ENCODE results near the gene CPNE4. TPM values are rescaled to one million over a fixed set of nuclear protein-coding genes. Genes with fewer than 3 reads are reported as not detected.
A peak's percentile ranks its signal among the peaks of the same experiment; 100 is the strongest.

The CPNE4 gene
- total RNA-seq, 4 donors from 2014 or later = 0.17 to 0.52 TPM; not detected in 2

GRCh38 chr3:131502530-131503319 lies 532.1 kb downstream of the CPNE4 start, which contains the start of gene MRPL3:
Gene MRPL3 (minus strand): TSS chr3:131502971. CDS start chr3:131502821, 150 bp downstream.
- WGBS = 4% methylated on average over 25 of the region's 47 CpGs
- Histone ChIP-seq H3K27me3 (no peaks in the 10 kb centered on the region), H3K4me1 (peaks cover 7 to 31% (median 28%) of the 10 kb centered on the region in 4 donors), H3K4me3 (peak within 1 kb of the TSS; percentile 81 to 93 (median 90)), H3K36me3 (peaks cover 16 to 32% (median 23%) of the 10 kb centered on the region in 4 donors), H3K27ac (replicated peaks in 1 of 4) (peak within 1 kb of the TSS; percentile 70 to 85 (median 78)), H3K9me3 (peaks cover 0 to 3% (median 0%) of the 10 kb centered on the region in 4 donors)
- intact Hi-C loops (cut with DNase I) = loop anchor here (5.0 kb wide), 1 partner anchor 120 kb away; the partner anchor contains the start of gene NUDT16
- DNase-seq (ENCODE audit: extremely low spot score) = peak; percentile 94
- TF ChIP-seq CTCF (IDR thresholded peaks at IDR 0.05) (no peak), EP300 (IDR thresholded peaks at IDR 0.05) (no peak), POLR2A (IDR thresholded peaks at IDR 0.05; ENCODE audit: low read depth) (peak; percentile 5), POLR2AphosphoS5 (IDR thresholded peaks at IDR 0.05) (peak; percentile 77 to 83)

GRCh38 chr3:131501949-131502348 lies 532.9 kb downstream of the CPNE4 start:
- Histone ChIP-seq H3K9me3 (peaks cover 0 to 3% (median 0%) of the 10 kb centered on the region in 4 donors), H3K4me1 (peaks cover 7 to 31% (median 28%) of the 10 kb centered on the region in 4 donors), H3K27me3 (no peaks in the 10 kb centered on the region), H3K36me3 (peaks cover 23 to 39% (median 31%) of the 10 kb centered on the region in 4 donors), H3K27ac (replicated peaks in 1 of 4) (peak overlapping the region; percentile 70 to 85 (median 78)), H3K4me3 (peak overlapping the region; percentile 81 to 93 (median 90))
- no peak for TF ChIP-seq POLR2AphosphoS5 (IDR thresholded peaks at IDR 0.05)
- TF ChIP-seq POLR2A (IDR thresholded peaks at IDR 0.05; ENCODE audit: low read depth) = no peak
- TF ChIP-seq CTCF (IDR thresholded peaks at IDR 0.05) = no peak
- no peak for TF ChIP-seq EP300 (IDR thresholded peaks at IDR 0.05)
- DNase-seq (ENCODE audit: extremely low spot score) = no peak
- intact Hi-C loops (cut with DNase I) = loop anchor here (5.0 kb wide), 1 partner anchor 120 kb away; the partner anchor contains the start of gene NUDT16
- 54% methylated on average over 2 of the region's 2 CpGs for WGBS

GRCh38 chr3:131494706-131495105 lies 540.1 kb downstream of the CPNE4 start:
- no peak for DNase-seq (ENCODE audit: extremely low spot score)
- 88% methylated on average over 1 of the region's 1 CpG for WGBS
- Histone ChIP-seq H3K27ac (replicated peaks in 1 of 4) (no peak overlapping the region), H3K4me3 (no peak overlapping the region), H3K36me3 (peaks cover 30 to 90% (median 59%) of the 10 kb centered on the region in 4 donors), H3K27me3 (no peaks in the 10 kb centered on the region), H3K4me1 (no peaks in the 10 kb centered on the region), H3K9me3 (no peaks in the 10 kb centered on the region)
- intact Hi-C loops (cut with DNase I) = no loop called here
- TF ChIP-seq POLR2AphosphoS5 (IDR thresholded peaks at IDR 0.05) (no peak), POLR2A (IDR thresholded peaks at IDR 0.05; ENCODE audit: low read depth) (no peak), CTCF (IDR thresholded peaks at IDR 0.05) (no peak), EP300 (IDR thresholded peaks at IDR 0.05) (no peak)

- Histone ChIP-seq H3K36me3 (peaks cover 24 to 89% (median 53%) of the 10 kb centered on the region in 4 donors), H3K9me3 (no peaks in the 10 kb centered on the region), H3K4me1 (no peaks in the 10 kb centered on the region), H3K27ac (replicated peaks in 1 of 4) (no peak overlapping the region), H3K27me3 (no peaks in the 10 kb centered on the region), H3K4me3 (no peak overlapping the region)
- intact Hi-C loops (cut with DNase I) = no loop called here
- 98% methylated on average over 2 of the region's 2 CpGs for WGBS
- no peak for DNase-seq (ENCODE audit: extremely low spot score)
- TF ChIP-seq POLR2A (IDR thresholded peaks at IDR 0.05; ENCODE audit: low read depth) (no peak), EP300 (IDR thresholded peaks at IDR 0.05) (no peak), POLR2AphosphoS5 (IDR thresholded peaks at IDR 0.05) (no peak), CTCF (IDR thresholded peaks at IDR 0.05) (no peak)
Measured at GRCh38 chr3:131491775-131492174, 543.0 kb downstream of the CPNE4 start.
